ENCODE measurements around the gene KCNT2. TPM values are rescaled to one million over a fixed set of nuclear protein-coding genes. Genes with fewer than 3 reads are reported as not detected.

The KCNT2 gene
- total and polyA plus RNA-seq, 7 donors: 0.64 to 3.1 (median 1.8) TPM

DNA sequence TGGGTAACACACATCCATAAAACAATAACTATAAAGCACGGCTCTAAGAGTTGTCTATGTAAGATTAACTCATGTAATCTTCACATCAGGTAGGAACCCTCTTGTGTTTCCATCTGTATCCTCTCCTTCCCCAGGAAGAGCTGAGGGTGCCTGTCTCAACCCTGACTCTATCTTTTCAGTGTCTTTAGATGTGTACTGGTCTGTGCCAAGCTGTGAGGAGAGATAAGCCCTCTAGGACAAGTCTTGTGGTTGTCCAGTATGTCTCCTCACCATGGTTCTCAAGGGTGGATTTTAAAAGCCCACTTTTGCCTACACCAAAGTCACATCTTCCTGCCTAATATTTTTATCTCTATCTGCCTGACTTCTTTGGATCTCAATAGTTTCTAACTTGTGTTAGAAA is 300.1 kb downstream of the KCNT2 start:
- no peaks in the 10 kb centered on the region for H3K27me3 ChIP-seq
- H3K27ac ChIP-seq: no peak overlapping the region
- no peaks in the 10 kb centered on the region for H3K9me3 ChIP-seq
- WGBS, 2 donors: 54 to 95% methylated on average over 1 of the region's 1 CpG
- H3K4me3 ChIP-seq: no peak overlapping the region
- H3K36me3 ChIP-seq: no peaks in the 10 kb centered on the region
- intact Hi-C loops (cut with DNase I): no loop called here
- DNase-seq: no peak
- H3K4me1 ChIP-seq: no peaks in the 10 kb centered on the region
- no peak for TF ChIP-seq POLR2AphosphoS5 (IDR thresholded peaks at IDR 0.05)
- no peak for TF ChIP-seq EP300 (IDR thresholded peaks at IDR 0.05)
- TF ChIP-seq, protein P1, sequence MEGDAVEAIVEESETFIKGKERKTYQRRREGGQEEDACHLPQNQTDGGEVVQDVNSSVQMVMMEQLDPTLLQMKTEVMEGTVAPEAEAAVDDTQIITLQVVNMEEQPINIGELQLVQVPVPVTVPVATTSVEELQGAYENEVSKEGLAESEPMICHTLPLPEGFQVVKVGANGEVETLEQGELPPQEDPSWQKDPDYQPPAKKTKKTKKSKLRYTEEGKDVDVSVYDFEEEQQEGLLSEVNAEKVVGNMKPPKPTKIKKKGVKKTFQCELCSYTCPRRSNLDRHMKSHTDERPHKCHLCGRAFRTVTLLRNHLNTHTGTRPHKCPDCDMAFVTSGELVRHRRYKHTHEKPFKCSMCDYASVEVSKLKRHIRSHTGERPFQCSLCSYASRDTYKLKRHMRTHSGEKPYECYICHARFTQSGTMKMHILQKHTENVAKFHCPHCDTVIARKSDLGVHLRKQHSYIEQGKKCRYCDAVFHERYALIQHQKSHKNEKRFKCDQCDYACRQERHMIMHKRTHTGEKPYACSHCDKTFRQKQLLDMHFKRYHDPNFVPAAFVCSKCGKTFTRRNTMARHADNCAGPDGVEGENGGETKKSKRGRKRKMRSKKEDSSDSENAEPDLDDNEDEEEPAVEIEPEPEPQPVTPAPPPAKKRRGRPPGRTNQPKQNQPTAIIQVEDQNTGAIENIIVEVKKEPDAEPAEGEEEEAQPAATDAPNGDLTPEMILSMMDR (IDR thresholded peaks at IDR 0.05): no peak

DNA sequence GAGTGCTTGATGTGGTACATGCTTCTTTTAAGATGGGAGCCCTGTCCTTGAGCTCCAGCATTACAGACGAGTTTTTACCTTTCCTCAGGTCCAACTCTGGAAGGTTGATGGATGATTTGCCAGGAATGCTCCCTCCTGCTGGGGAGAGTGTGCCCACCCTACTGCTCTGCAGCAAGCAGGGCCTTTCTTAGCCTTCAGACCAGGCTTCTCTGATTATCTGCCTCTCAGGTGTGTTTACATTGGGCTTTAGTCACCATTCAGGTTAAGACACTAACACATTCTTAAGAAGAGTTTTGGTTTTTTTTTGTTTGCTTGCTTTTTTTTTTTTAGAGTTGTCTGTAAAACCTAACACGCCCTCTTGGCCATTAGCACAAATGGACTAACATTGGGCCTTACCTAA is 301.8 kb downstream of the KCNT2 start:
- Histone ChIP-seq H3K4me1 (no peaks in the 10 kb centered on the region), H3K27ac (no peak overlapping the region), H3K9me3 (no peaks in the 10 kb centered on the region), H3K36me3 (no peaks in the 10 kb centered on the region), H3K4me3 (no peak overlapping the region), H3K27me3 (no peaks in the 10 kb centered on the region)
- intact Hi-C loops (cut with DNase I): no loop called here
- DNase-seq: no peak
- WGBS, 2 donors: 40 to 81% methylated on average over 2 of the region's 2 CpGs
- TF ChIP-seq EP300 (IDR thresholded peaks at IDR 0.05) (no peak), POLR2A (IDR thresholded peaks at IDR 0.05) (no peak), POLR2AphosphoS5 (IDR thresholded peaks at IDR 0.05) (no peak)
- TF ChIP-seq, protein P1 (IDR thresholded peaks at IDR 0.05): no peak

DNA sequence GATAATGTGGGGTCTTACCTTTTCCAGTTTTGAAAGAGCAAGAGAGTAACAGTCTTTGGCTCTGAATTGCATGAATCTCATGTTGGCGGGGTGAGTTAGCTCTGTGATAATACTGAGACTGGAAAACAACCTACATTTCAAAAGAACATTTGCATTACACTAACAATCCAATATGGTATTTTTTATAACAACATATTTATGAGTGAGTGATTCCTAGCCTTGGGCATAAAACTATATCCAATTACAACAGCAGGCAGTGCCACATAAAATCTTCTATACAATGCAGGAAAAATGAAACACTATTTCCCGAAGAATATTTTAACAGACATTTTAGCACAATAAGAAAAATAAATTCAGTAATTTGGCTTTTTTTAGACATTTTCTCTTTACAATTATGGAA is 303.0 kb downstream of the KCNT2 start:
- H3K36me3 ChIP-seq: no peaks in the 10 kb centered on the region
- intact Hi-C loops (cut with DNase I): no loop called here
- DNase-seq: no peak
- no peaks in the 10 kb centered on the region for H3K27me3 ChIP-seq
- no peak overlapping the region for H3K27ac ChIP-seq
- no peaks in the 10 kb centered on the region for H3K9me3 ChIP-seq
- TF ChIP-seq POLR2AphosphoS5 (IDR thresholded peaks at IDR 0.05) (no peak), POLR2A (IDR thresholded peaks at IDR 0.05) (no peak), EP300 (IDR thresholded peaks at IDR 0.05) (no peak)
- TF ChIP-seq, protein P1 (IDR thresholded peaks at IDR 0.05): no peak
- no peaks in the 10 kb centered on the region for H3K4me1 ChIP-seq
- 83 to 88% methylated on average over 2 of the region's 2 CpGs for WGBS, 2 donors
- H3K4me3 ChIP-seq: no peak overlapping the region

DNA sequence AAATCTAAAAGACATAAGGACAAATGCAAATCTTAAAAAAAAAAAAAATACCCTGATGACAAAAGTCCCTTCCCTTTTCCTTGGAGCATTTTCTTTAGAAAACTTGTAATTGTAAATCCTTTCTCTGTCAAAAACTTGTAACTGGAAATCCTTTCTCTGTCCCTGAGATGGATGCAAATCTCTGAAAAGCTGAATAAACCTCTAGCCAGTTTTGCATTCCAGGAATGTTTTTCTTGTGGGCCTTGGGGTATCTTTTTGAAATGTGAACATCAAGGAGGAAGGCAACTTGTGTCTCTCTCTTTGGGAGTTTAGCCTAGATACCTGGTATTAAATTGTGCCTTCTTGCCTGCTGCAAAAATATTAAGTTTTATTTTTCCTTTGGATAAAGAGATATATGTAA is 305.3 kb downstream of the KCNT2 start:
- H3K4me1 ChIP-seq: no peaks in the 10 kb centered on the region
- TF ChIP-seq POLR2AphosphoS5 (IDR thresholded peaks at IDR 0.05): no peak
- no peak for TF ChIP-seq POLR2A (IDR thresholded peaks at IDR 0.05)
- TF ChIP-seq, protein P1 (IDR thresholded peaks at IDR 0.05): no peak
- no peak for TF ChIP-seq EP300 (IDR thresholded peaks at IDR 0.05)
- DNase-seq: no peak
- no peaks in the 10 kb centered on the region for H3K27me3 ChIP-seq
- H3K4me3 ChIP-seq: no peak overlapping the region
- H3K36me3 ChIP-seq: no peaks in the 10 kb centered on the region
- H3K27ac ChIP-seq: no peak overlapping the region
- no peaks in the 10 kb centered on the region for H3K9me3 ChIP-seq
- intact Hi-C loops (cut with DNase I): no loop called here

DNA sequence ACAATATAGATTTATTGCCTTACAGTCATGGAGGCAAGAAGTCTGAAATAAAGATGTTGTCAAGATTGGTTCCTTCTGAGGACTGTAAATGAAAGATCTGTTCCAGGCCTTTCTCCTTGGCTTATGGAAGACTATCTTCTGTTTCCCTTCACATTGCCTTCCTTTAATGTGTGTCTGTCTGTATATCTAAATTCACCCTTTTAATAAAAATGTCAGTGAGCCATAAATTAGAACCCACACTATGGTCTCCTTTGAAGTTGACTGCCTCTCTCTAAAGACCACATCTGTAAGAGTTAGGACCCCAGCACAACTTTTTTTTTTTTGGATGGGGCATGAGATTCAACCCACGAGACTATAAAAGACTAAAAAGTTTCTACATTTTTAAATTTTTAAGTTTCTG is 305.8 kb downstream of the KCNT2 start:
- DNase-seq: no peak
- H3K9me3 ChIP-seq: no peaks in the 10 kb centered on the region
- TF ChIP-seq POLR2AphosphoS5 (IDR thresholded peaks at IDR 0.05) (no peak), EP300 (IDR thresholded peaks at IDR 0.05) (no peak)
- TF ChIP-seq, protein P1 (IDR thresholded peaks at IDR 0.05): no peak
- H3K36me3 ChIP-seq: no peaks in the 10 kb centered on the region
- H3K27ac ChIP-seq: no peak overlapping the region
- WGBS, 2 donors: 70 to 80% methylated on average over 1 of the region's 1 CpG
- H3K4me3 ChIP-seq: no peak overlapping the region
- H3K27me3 ChIP-seq: no peaks in the 10 kb centered on the region
- intact Hi-C loops (cut with DNase I): no loop called here
- H3K4me1 ChIP-seq: no peaks in the 10 kb centered on the region

Measured in sigmoid colon (tissue), 7 donors.